ENCODE data around the gene LNX1. TPM values are rescaled to one million over a fixed set of nuclear protein-coding genes. Genes with fewer than 3 reads are reported as not detected.

Gene LNX1
- total RNA-seq, 4 donors from 2014 or later: 7.2 to 72.4 (median 19.0) TPM

- no peak for TF ChIP-seq CTCF (IDR thresholded peaks at IDR 0.05)
- DNase-seq (ENCODE audit: low spot score): no peak
- no peak for ATAC-seq (ENCODE audit: low FRiP score)
These were observed 3.9 kb upstream of the LNX1 start for GRCh38 chr4:53595204-53595603.

- no peak for DNase-seq (ENCODE audit: low spot score)
- no peak for TF ChIP-seq CTCF (IDR thresholded peaks at IDR 0.05)
- no peak for ATAC-seq (ENCODE audit: low FRiP score)
These were observed 2.5 kb upstream of the LNX1 start for GRCh38 chr4:53593765-53594164.

- ATAC-seq (ENCODE audit: low FRiP score) (peak; percentile 73), DNase-seq (ENCODE audit: low spot score) (peak; percentile 28)
- no peak for TF ChIP-seq CTCF (IDR thresholded peaks at IDR 0.05)
These were observed 1.6 kb upstream of the LNX1 start for GRCh38 chr4:53592686-53593501.

GRCh38 chr4:53592122-53592521, 836 bp upstream of the LNX1 start:
- ATAC-seq (ENCODE audit: low FRiP score) (peak; percentile 42), DNase-seq (ENCODE audit: low spot score) (no peak)
- no peak for TF ChIP-seq CTCF (IDR thresholded peaks at IDR 0.05)

GRCh38 chr4:53590187-53590586, 1.1 kb downstream of the LNX1 start:
- DNase-seq (ENCODE audit: low spot score) (no peak), ATAC-seq (ENCODE audit: low FRiP score) (no peak)
- no peak for TF ChIP-seq CTCF (IDR thresholded peaks at IDR 0.05)

GRCh38 chr4:53589511-53589910, 1.8 kb downstream of the LNX1 start:
- DNase-seq (ENCODE audit: low spot score) (no peak), ATAC-seq (ENCODE audit: low FRiP score) (no peak)
- no peak for TF ChIP-seq CTCF (IDR thresholded peaks at IDR 0.05)

- no peak for TF ChIP-seq CTCF (IDR thresholded peaks at IDR 0.05)
- ATAC-seq (ENCODE audit: low FRiP score) (no peak), DNase-seq (ENCODE audit: low spot score) (no peak)
These were observed 4.2 kb downstream of the LNX1 start for GRCh38 chr4:53587135-53587534.
